Adrenal gland (tissue), 12 donors: ENCODE measurements around the gene CFAP97D2. TPM values are rescaled to one million over a fixed set of nuclear protein-coding genes. Genes with fewer than 3 reads are reported as not detected.

Experiments
- DNase-seq, 7 donors: peaks; one replicate each; pipeline ENCODE4 v3.0.0-alpha.2; 2019 to 2020
- H3K27ac ChIP-seq, 5 donors: fragments of 200-600 bp; sonication (generic) in 4 of 5; 1 replicate in 3 of 5; 2 replicates in 2 of 5; pipeline versions ENCODE4 v1.5.1 to v1.8.0; 2016 to 2020; ENCODE audit warnings: mild to moderate bottlenecking in 1 of 5
- H3K27me3 ChIP-seq: fragments of 200-600 bp; 2 replicates; pipeline ENCODE4 v1.8.0; 2021
- H3K36me3 ChIP-seq, 2 donors: fragments of 200-600 bp; replicated peaks in 1 of 2; 1 replicate in 1 of 2; 2 replicates in 1 of 2; pipeline versions ENCODE4 v1.5.1 to v1.8.0; 2018 to 2022
- H3K4me1 ChIP-seq, 2 donors: fragments of 200-600 bp; replicated peaks in 1 of 2; 1 replicate in 1 of 2; 2 replicates in 1 of 2; pipeline versions ENCODE4 v1.5.1 to v1.8.0; 2018 to 2021
- H3K4me3 ChIP-seq, 4 donors: fragments of 200-600 bp; sonication (generic) in 3 of 4; one replicate each; pipeline ENCODE4 v1.5.1; 2016 to 2018
- H3K9me3 ChIP-seq, 3 donors: fragments of 200-600 bp; sonication (generic) in 1 of 3; replicated peaks in 1 of 3; 1 replicate in 2 of 3; 2 replicates in 1 of 3; pipeline versions ENCODE4 v1.5.1 to v1.8.0; 2016 to 2021
- POLR2A ChIP-seq, 2 donors: fragments of 450-650 bp; IDR thresholded peaks; one replicate each; pipeline ENCODE4 v1.6.1; 2017; ENCODE audit warnings: antibody characterized with exemption in 2 of 2, mild to moderate bottlenecking in 2 of 2, moderate library complexity in 1 of 2
- WGBS, 4 donors: extraction: QIAGEN DNeasy Blood & Tissue Kit in 2 of 4; methylation state at CpG; one replicate each; pipeline versions ENCODE4 v1.1.5 to v1.1.7; 2013 to 2017; 5-methylcytosine and 5-hydroxymethylcytosine counted together
- intact Hi-C, 2 donors: fragments of 100-400 bp; cut with DNase I; formaldehyde crosslinking; loops; one replicate each; pipeline versions ENCODE4 v1.14.1 to v1.15.0; 2022 to 2023
- microRNA-seq, 3 donors: library from miRNA; unstranded; fragments of <30 nt; microRNA quantifications; one replicate each; pipeline ENCODE4, GENCODE V29; 2017 to 2020
- polyA plus RNA-seq, 3 donors: library from polyadenylated mRNA; stranded (reverse); fragments of 200-250 nt in 2 of 3; fragments of 350-450 nt in 1 of 3; fragmentation: Illumina TruSeq in 1 of 3; extraction: RNeasy Lipid Tissue Mini Kit (QIAGEN cat#74804) in 1 of 3; gene quantifications; one replicate each; pipeline ENCODE4 v1.2.3, GENCODE V29; 2013 to 2014
- small RNA-seq, 2 donors: library from RNA; depleted of rRNA; stranded (forward); fragments of <200 nt; gene quantifications; one replicate each; pipeline ENCODE3, GENCODE V24; 2016
- total RNA-seq, 9 donors: library from RNA; depleted of rRNA in 4 of 9; stranded (reverse); fragments of >200 nt in 4 of 9; fragments of 120-200 nt in 1 of 9; fragmentation: NEBNext Ultra II Directional in 1 of 9; extraction: Animal tissue kit (Norgen Biotek cat#: 25700) in 1 of 9; gene quantifications; one replicate each; pipeline versions ENCODE4 v1.1.0 to v1.2.4, GENCODE V29; 2013 to 2023
- TF ChIP-seq, protein P1 (sequence below), 6 experiments: fragments of 450-650 bp in 4 of 6; fragments of 200-600 bp in 2 of 6; sonication (generic) in 1 of 6; IDR thresholded peaks; 1 replicate in 5 of 6; 2 replicates in 1 of 6; pipeline versions ENCODE4 v1.5.1 to v1.8.0; 2016 to 2021; ENCODE audit warnings: antibody characterized with exemption in 6 of 6, mild to moderate bottlenecking in 2 of 6, moderate library complexity in 1 of 6
- donor health status: healthy with polysubstance abuse.
- donor health status: Bipolar disorder and iron deficiency.
- donor health status: DM: yes; HTN: yes; CAD: no.
- donor health status: DM: no; HTN: no; CAD: no.
- donor health status: DM: no; HTN: no; CAD: no.
- donor health status: DM: yes; HTN: yes; CAD: no.

CFAP97D2 gene
- total and polyA plus RNA-seq, 12 donors = not detected

DNA sequence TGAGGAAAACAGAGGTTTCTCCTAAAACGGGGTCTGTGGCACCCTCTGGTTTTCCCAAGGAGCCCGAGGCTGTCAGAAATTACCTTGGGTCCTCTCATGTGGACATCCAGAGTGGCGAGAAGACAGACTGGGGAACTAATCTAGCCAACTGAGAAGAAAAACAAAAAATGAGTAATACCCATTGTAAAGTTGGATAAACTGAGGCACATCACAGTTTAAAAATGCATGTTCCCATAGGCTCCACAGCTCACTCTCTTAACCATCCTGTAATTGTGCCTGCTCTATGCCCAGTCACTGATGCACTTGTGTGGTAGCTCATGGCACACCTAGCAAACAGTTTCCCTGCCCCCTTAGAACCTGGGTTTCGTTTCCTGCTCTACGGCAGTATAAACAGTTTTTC, 87.2 kb downstream of the CFAP97D2 start:
- Histone ChIP-seq H3K9me3 (no peaks in the 10 kb centered on the region), H3K4me3 (no peak overlapping the region), H3K36me3 (peaks cover 0 to 75% of the 10 kb centered on the region in 2 donors), H3K4me1 (no peaks in the 10 kb centered on the region), H3K27ac (no peak overlapping the region), H3K27me3 (no peaks in the 10 kb centered on the region)
- no peak for DNase-seq
- TF ChIP-seq POLR2A (IDR thresholded peaks at IDR 0.05) = no peak
- TF ChIP-seq, protein P1, sequence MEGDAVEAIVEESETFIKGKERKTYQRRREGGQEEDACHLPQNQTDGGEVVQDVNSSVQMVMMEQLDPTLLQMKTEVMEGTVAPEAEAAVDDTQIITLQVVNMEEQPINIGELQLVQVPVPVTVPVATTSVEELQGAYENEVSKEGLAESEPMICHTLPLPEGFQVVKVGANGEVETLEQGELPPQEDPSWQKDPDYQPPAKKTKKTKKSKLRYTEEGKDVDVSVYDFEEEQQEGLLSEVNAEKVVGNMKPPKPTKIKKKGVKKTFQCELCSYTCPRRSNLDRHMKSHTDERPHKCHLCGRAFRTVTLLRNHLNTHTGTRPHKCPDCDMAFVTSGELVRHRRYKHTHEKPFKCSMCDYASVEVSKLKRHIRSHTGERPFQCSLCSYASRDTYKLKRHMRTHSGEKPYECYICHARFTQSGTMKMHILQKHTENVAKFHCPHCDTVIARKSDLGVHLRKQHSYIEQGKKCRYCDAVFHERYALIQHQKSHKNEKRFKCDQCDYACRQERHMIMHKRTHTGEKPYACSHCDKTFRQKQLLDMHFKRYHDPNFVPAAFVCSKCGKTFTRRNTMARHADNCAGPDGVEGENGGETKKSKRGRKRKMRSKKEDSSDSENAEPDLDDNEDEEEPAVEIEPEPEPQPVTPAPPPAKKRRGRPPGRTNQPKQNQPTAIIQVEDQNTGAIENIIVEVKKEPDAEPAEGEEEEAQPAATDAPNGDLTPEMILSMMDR (IDR thresholded peaks at IDR 0.05) = no peak
- whole genome bisulfite sequencing, 4 donors = 95 to 97% (median 96%) methylated on average over 5 of the region's 5 CpGs
- intact Hi-C loops = no loop called here

DNA sequence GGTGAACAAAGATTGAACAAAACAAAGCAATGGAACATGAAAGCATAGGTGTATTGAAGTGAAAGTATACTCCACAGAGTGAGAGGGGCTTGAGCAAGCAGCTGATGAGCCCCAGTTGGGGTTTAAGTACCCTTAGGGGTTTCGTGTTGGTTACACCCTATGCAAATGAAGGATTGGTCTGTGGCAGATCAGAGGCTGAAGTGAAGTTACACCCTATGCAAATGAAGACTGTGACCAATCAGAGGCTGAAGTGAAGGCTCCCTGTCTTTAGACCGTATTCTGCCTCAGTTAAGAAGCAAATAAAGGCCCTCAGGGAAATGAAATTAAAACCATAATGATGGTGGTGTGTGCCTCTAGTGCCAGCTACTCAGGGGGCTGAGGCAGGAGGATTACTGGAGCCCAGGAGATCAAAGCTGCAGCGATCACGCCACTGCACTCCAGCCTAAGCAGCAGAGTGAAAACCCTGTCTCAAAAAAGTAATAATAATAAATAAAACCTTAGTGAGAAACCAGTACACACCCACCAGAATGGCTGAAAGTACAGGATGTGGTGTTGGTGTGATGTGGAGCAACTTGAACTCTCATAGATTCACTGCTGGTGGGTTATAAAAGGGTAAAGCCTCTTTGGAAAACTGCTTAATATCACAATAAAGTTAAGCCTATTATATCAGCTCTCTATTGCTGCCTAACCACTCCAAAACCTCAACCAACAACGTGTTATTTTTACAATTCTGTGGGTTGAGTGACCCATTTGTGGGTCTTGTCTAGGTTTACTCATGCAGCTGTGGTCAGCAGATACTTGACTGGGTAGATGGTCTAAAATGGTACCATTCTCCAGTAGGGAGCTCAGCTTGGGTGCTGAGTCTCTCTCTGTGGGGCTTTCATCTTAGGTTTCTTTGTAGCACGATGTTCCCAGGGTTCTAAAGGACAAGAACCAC, 89.6 kb downstream of the CFAP97D2 start:
- Histone ChIP-seq H3K36me3 (peaks cover 0 to 68% of the 10 kb centered on the region in 2 donors), H3K9me3 (no peaks in the 10 kb centered on the region), H3K27me3 (no peaks in the 10 kb centered on the region), H3K4me3 (no peak overlapping the region), H3K4me1 (no peaks in the 10 kb centered on the region), H3K27ac (no peak overlapping the region)
- 95 to 96% (median 95%) methylated on average over 6 of the region's 6 CpGs for WGBS, 4 donors
- intact Hi-C loops = no loop called here
- no peak for DNase-seq
- TF ChIP-seq, protein P1 (IDR thresholded peaks at IDR 0.05) = no peak
- TF ChIP-seq POLR2A (IDR thresholded peaks at IDR 0.05) = no peak

DNA sequence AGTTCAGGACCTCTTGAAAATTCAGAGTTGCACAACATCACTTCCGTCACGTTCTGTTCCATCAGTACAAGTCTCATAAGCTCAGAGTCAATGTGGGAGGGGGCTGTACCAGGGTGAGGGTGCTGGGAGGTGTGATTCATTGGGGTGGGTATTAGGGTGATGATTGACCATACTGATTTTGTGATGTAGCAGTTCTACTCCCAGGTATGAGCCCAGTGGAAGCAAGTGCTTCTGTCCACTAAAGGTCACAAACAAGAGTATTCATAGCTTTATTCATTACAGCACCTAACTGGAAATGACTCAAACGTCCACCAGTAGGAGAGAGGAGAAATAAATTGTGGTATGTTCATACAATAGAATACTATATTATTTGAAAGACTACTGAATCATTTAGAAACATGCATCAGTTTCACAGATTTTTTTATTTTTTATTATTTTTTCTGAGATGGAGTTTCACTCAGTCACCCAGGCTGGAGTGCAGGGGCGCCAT, 90.3 kb downstream of the CFAP97D2 start:
- Histone ChIP-seq H3K4me1 (no peaks in the 10 kb centered on the region), H3K27me3 (no peaks in the 10 kb centered on the region), H3K4me3 (no peak overlapping the region), H3K9me3 (no peaks in the 10 kb centered on the region), H3K27ac (no peak overlapping the region), H3K36me3 (peaks cover 0 to 61% of the 10 kb centered on the region in 2 donors)
- TF ChIP-seq, protein P1 (IDR thresholded peaks at IDR 0.05) = no peak
- no peak for TF ChIP-seq POLR2A (IDR thresholded peaks at IDR 0.05)
- 82 to 92% (median 88%) methylated on average over 4 of the region's 4 CpGs for WGBS, 4 donors
- DNase-seq = no peak
- intact Hi-C loops = no loop called here

Small RNA genes lying within 50 kb of the gene (microRNA-seq; reads per million reads assigned to microRNA genes)
- gene MIR548AR = 0 reads per million in 3 donors

Small RNA genes lying within 50 kb of the gene (small RNA-seq; reads per million reads assigned to genes)
- 0 reads per million in 2 donors for gene MIR548AR

Other genes starting within 250 kb of the CFAP97D2 start
- under 1 TPM in 6 of 9 donors, not detected in 3; 0.06 to 0.57 (median 0.20) TPM for gene C13orf46, start 205.2 kb upstream of the CFAP97D2 start, total RNA-seq
- gene C13orf46, start 205.2 kb upstream of the CFAP97D2 start, polyA plus RNA-seq = under 1 TPM; 0.15 to 0.88 (median 0.17) TPM
- 10 to 100 TPM in 2 of 9 donors, 1 to 10 TPM in 7; 2.2 to 11.7 (median 8.0) TPM for gene RASA3, start 46.6 kb upstream of the CFAP97D2 start, total RNA-seq
- 1 to 10 TPM; 2.9 to 8.2 (median 5.4) TPM for gene RASA3, start 46.6 kb upstream of the CFAP97D2 start, polyA plus RNA-seq
- gene CDC16, start 55.6 kb downstream of the CFAP97D2 start, total RNA-seq = 10 to 100 TPM; 29.2 to 71.7 (median 47.4) TPM
- gene CDC16, start 55.6 kb downstream of the CFAP97D2 start, polyA plus RNA-seq = 100 to 1,000 TPM in 1 of 3 donors, 10 to 100 TPM in 2; 82.5 to 162 (median 93.9) TPM
- gene UPF3A, start 102.3 kb downstream of the CFAP97D2 start, total RNA-seq = 10 to 100 TPM; 27.5 to 63.6 (median 38.6) TPM
- gene UPF3A, start 102.3 kb downstream of the CFAP97D2 start, polyA plus RNA-seq = 100 to 1,000 TPM in 1 of 3 donors, 10 to 100 TPM in 2; 47.5 to 130 (median 78.6) TPM
- 10 to 100 TPM in 7 of 9 donors, 1 to 10 TPM in 2; 7.3 to 23.9 (median 19.8) TPM for gene CHAMP1, start 135.2 kb downstream of the CFAP97D2 start, total RNA-seq
- 10 to 100 TPM in 1 of 3 donors, 1 to 10 TPM in 2; 3.8 to 22.8 (median 4.2) TPM for gene CHAMP1, start 135.2 kb downstream of the CFAP97D2 start, polyA plus RNA-seq